IPS-20b (cell line): ENCODE measurements around the gene RMI2.

ENCODE experiments used
- H3K27ac ChIP-seq: one replicate; pipeline ENCODE4 v1.5.1; 2013; ENCODE audit warnings: low read length
- H3K27me3 ChIP-seq: 2 replicates; pipeline ENCODE4 v1.6.1; 2013; ENCODE audit warnings: mild to moderate bottlenecking, low read length, inconsistent platforms; ENCODE audit not compliant: insufficient read depth
- H3K36me3 ChIP-seq: 2 replicates; pipeline ENCODE4 v1.6.1; 2013; ENCODE audit warnings: low read depth, mild to moderate bottlenecking, inconsistent platforms, low read length, moderate library complexity; ENCODE audit not compliant: insufficient read depth
- H3K4me1 ChIP-seq: 2 replicates; pipeline ENCODE4 v1.6.1; 2013; ENCODE audit warnings: mild to moderate bottlenecking, control low read depth, inconsistent platforms, low read length, moderate library complexity; ENCODE audit not compliant: insufficient read depth
- H3K4me3 ChIP-seq: 2 replicates; pipeline ENCODE4 v1.5.1; 2013; ENCODE audit warnings: mild to moderate bottlenecking, low read length, inconsistent platforms
- H3K9ac ChIP-seq: 2 replicates; pipeline ENCODE4 v1.6.1; 2013; ENCODE audit warnings: low read depth, mild to moderate bottlenecking, inconsistent platforms, low read length, moderate library complexity
- H3K9me3 ChIP-seq: 2 replicates; pipeline ENCODE4 v1.6.1; 2013; ENCODE audit warnings: mild to moderate bottlenecking, low read depth, low read length, inconsistent platforms; ENCODE audit not compliant: insufficient read depth

The RMI2 gene

DNA sequence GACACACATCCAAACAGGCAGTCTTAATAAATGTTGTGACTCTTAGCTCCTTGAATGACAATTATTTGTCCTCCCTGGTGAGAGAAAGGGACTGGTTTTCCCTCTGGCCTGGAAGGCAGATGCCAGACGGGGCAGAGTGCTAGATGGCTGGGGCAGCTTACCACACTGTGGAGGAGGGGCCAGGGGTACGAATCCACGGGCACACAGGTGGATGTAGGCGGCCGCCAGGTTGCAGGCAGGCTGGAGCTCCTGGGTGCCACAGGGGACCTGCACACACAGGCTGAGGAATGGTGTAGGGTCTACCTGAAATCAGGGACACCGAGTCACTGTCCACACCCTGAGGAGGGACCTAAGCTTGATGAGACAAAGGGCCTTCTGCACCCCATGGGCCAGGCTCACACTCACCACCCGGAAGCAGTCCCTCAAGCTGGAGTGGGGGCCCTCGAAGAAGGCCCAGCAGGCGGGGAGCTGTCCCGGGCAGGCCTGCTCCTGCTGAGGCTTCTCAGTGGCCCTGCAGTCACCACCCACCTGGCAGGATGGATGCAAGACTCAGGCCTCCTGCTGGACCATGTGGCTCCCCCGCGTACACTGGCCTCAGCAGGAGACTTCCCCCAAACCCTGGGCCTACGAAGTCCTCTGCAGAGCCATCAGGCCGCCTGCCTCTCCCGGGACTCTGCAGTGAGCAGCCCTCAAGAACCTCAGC, 38.4 kb downstream of the RMI2 start:
- Histone ChIP-seq H3K9ac (no peak overlapping the region), H3K9me3 (no peaks in the 10 kb centered on the region), H3K4me3 (no peak overlapping the region), H3K4me1 (peaks cover 3% of the 10 kb centered on the region; the same call in 1 of the 2 replicates), H3K36me3 (no peaks in the 10 kb centered on the region), H3K27me3 (0 out of 2 replicates have a peak, but pooled peaks cover 4% of the 10 kb centered on the region), H3K27ac (no peak overlapping the region)

DNA sequence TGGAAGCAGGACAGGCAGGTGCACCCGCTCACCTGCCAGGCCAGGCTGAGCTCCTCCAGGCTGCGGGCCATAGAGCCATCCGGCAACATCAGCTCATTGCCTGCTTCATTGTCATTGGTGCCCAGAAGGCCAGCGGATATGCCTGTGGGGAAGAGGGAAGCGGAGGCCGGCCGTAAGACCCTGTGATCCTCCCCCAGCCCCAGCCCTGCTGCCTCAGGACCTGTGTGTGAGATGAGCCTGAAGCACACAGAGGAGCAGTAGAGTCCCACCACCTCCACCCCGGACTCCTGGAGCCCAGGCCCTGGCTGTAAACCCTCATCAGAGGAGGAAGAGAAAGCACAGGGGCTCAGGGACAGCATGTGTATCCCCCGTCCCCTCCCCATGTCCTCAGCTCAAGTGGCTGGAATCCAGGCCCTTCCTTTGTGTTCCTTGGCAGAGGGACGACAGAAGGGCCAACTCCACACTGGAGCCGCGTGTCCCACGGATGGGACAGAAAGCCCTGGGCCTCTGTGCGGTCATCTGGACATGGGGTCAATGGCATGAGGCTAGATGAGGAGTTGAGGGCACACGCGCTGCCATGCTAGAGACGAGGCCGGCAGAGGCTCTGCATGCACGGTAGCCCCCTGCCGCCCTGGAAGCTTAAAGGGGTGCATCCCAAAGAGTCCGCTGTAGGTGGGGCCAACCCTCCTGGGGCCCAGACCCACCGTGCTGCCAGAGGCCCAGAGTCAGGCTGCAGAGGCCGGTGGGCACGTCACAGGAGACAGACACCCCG, 39.1 kb downstream of the RMI2 start:
- H3K4me1 ChIP-seq, result peaks cover 3% of the 10 kb centered on the region; the same call in 1 of the 2 replicates
- no peak overlapping the region for H3K4me3 ChIP-seq
- no peaks in the 10 kb centered on the region for H3K36me3 ChIP-seq
- H3K27ac ChIP-seq, result no peak overlapping the region
- H3K9ac ChIP-seq, result no peak overlapping the region
- no peaks in the 10 kb centered on the region for H3K9me3 ChIP-seq
- 0 out of 2 replicates have a peak, but pooled peaks cover 4% of the 10 kb centered on the region for H3K27me3 ChIP-seq

GRCh38 chr16:11384956-11385586, 39.8 kb downstream of the RMI2 start:
- H3K9ac ChIP-seq, result no peak overlapping the region

DNA sequence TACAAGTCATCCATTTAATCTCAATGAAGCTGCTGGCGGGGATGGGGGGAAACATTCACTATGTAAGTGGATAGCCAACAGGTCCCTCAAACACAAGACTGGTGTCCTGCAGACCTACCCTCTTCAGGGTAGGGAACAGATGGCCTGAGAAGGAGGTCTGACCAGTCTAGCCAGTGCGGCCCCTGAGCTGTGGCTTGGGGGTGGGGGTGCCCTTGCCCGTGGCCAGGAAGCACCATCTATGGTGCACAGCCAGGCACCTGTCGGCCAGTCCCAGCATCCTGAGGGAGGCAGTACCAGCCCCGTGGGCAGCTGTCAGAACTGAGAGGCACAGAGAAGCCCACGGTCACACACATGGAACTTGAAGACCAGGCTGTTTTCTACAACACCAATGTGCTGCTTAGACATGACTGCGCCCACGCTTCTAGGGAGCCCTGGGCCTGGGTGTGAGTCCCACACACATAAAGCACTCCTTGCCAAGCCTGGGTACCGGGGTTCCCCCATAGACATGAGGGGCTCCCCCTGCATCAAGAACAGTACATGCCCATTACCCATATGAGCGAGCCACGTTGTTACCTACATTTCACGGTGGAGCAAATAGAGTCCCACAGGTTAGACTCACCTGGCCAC, 40.9 kb downstream of the RMI2 start:
- Histone ChIP-seq H3K36me3 (no peaks in the 10 kb centered on the region), H3K27me3 (0 out of 2 replicates have a peak, but pooled peaks cover 4% of the 10 kb centered on the region), H3K4me1 (peaks cover 9% of the 10 kb centered on the region), H3K9me3 (no peaks in the 10 kb centered on the region), H3K4me3 (no peak overlapping the region), H3K27ac (no peak overlapping the region), H3K9ac (no peak overlapping the region)

More at GRCh38 chr16:11384956-11385586, 39.8 kb downstream of the RMI2 start:
- no peak overlapping the region for H3K4me3 ChIP-seq
- H3K27me3 ChIP-seq, result 0 out of 2 replicates have a peak, but pooled peaks cover 4% of the 10 kb centered on the region
- no peaks in the 10 kb centered on the region for H3K9me3 ChIP-seq
- peaks cover 3% of the 10 kb centered on the region; the same call in 1 of the 2 replicates for H3K4me1 ChIP-seq
- H3K36me3 ChIP-seq, result no peaks in the 10 kb centered on the region
- H3K27ac ChIP-seq, result no peak overlapping the region

GRCh38 chr16:11386791-11387546, 41.7 kb downstream of the RMI2 start:
- Histone ChIP-seq H3K9ac (no peak overlapping the region), H3K36me3 (no peaks in the 10 kb centered on the region), H3K27ac (no peak overlapping the region), H3K4me1 (peaks cover 11% of the 10 kb centered on the region), H3K27me3 (0 out of 2 replicates have a peak, but pooled peaks cover 4% of the 10 kb centered on the region), H3K9me3 (no peaks in the 10 kb centered on the region), H3K4me3 (no peak overlapping the region)

DNA sequence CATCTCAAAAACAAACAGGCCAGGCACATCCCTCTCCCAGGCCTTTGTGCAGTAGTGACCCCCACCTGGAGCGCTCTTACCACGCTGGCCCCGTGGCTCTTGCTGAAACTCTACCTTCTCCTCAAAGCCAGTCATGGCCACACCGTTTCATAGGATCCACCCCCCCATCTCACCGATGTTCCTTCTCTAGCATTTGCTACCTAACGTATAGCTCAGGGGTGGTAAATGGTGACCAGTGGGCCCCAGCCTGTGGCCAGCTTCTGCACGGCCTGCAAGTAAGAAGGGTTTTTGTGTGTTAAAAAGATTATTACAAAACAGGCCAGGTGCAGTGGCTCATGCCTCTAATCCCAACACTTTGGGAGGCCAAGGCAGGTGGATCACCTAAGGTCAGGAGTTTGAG, 43.8 kb downstream of the RMI2 start:
- Histone ChIP-seq H3K4me1 (peaks cover 11% of the 10 kb centered on the region), H3K9ac (no peak overlapping the region), H3K4me3 (no peak overlapping the region), H3K9me3 (no peaks in the 10 kb centered on the region), H3K27ac (no peak overlapping the region), H3K36me3 (no peaks in the 10 kb centered on the region), H3K27me3 (0 out of 2 replicates have a peak, but pooled peaks cover 4% of the 10 kb centered on the region)

GRCh38 chr16:11389631-11390565, 44.6 kb downstream of the RMI2 start:
- Histone ChIP-seq H3K27ac (no peak overlapping the region), H3K9me3 (no peaks in the 10 kb centered on the region), H3K9ac (no peak overlapping the region), H3K27me3 (0 out of 2 replicates have a peak, but pooled peaks cover 4% of the 10 kb centered on the region), H3K4me3 (no peak overlapping the region), H3K4me1 (peaks cover 11% of the 10 kb centered on the region), H3K36me3 (no peaks in the 10 kb centered on the region)

- H3K4me1 ChIP-seq, result peaks cover 11% of the 10 kb centered on the region
- H3K27ac ChIP-seq, result no peak overlapping the region
- no peaks in the 10 kb centered on the region for H3K9me3 ChIP-seq
- H3K9ac ChIP-seq, result no peak overlapping the region
- H3K36me3 ChIP-seq, result no peaks in the 10 kb centered on the region
- H3K4me3 ChIP-seq, result no peak overlapping the region
- H3K27me3 ChIP-seq, result 0 out of 2 replicates have a peak, but pooled peaks cover 4% of the 10 kb centered on the region
Measured at GRCh38 chr16:11390573-11391495, 45.6 kb downstream of the RMI2 start.

DNA sequence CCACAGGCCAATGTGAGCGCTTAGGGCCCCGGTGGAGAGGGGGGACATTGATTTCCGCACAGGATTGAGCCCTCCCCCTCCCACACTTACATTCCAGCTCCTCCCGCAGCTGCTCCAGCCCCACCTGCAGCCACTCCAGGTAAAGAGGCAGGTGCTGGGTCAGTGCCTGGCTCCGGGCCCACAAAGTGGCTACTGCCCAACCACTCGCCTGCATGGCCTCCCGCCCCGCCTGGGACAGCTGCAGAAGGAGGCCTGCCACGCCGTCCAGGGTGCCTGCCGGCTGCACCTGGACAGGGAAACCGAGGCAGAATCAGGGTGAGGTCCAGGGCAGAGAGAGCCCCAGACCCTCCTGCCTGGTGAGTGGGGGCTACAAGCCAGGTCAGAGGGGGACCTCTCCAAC, 46.3 kb downstream of the RMI2 start:
- Histone ChIP-seq H3K27me3 (0 out of 2 replicates have a peak, but pooled peaks cover 4% of the 10 kb centered on the region), H3K36me3 (no peaks in the 10 kb centered on the region)

More for the DNA sequence above, 46.3 kb downstream of the RMI2 start:
- no peak overlapping the region for H3K4me3 ChIP-seq
- H3K4me1 ChIP-seq, result peaks cover 11% of the 10 kb centered on the region
- no peaks in the 10 kb centered on the region for H3K9me3 ChIP-seq
- no peak overlapping the region for H3K27ac ChIP-seq
- H3K9ac ChIP-seq, result no peak overlapping the region
